ENCODE data around the gene LPCAT1.

GRCh38 chr5:1540831-1541701, 17.3 kb upstream of the LPCAT1 start:
- TF ChIP-seq NFYA (IDR thresholded peaks at IDR 0.05; ENCODE audit: borderline replicate concordance, low read depth, low read length) (no peak), SRF (IDR thresholded peaks at IDR 0.05; ENCODE audit: low read depth in 2 of 2, low read length in 2 of 2) (no peak)
